Upper lobe of right lung (tissue), 1 donor: ENCODE data around the gene AMZ1. TPM values are rescaled to one million over a fixed set of nuclear protein-coding genes. Genes with fewer than 3 reads are reported as not detected.

Experiments
- ATAC-seq: fragments of 200-7000 bp; cut with Tn5 transposase; one replicate; pipeline ENCODE4 v1.9.1; 2020; ENCODE audit warnings: mild to moderate bottlenecking, moderate library complexity
- DNase-seq: peaks from one replicate; pipeline ENCODE4 v3.0.0-alpha.2; 2020
- H3K27ac ChIP-seq: fragments of 200-600 bp; one replicate; pipeline ENCODE4 v1.8.0; 2022
- H3K27me3 ChIP-seq: fragments of 200-600 bp; one replicate; pipeline ENCODE4 v1.8.0; 2022; ENCODE audit warnings: mild to moderate bottlenecking
- H3K36me3 ChIP-seq: fragments of 200-600 bp; one replicate; pipeline ENCODE4 v1.8.0; 2022
- H3K4me1 ChIP-seq: fragments of 200-600 bp; one replicate; pipeline ENCODE4 v1.8.0; 2022
- H3K4me3 ChIP-seq: fragments of 200-600 bp; one replicate; pipeline ENCODE4 v1.8.0; 2022; ENCODE audit warnings: mild to moderate bottlenecking
- H3K9me3 ChIP-seq: fragments of 200-600 bp; one replicate; pipeline ENCODE4 v1.8.0; 2022
- CTCF ChIP-seq: fragments of 200-600 bp; IDR thresholded peaks from one replicate; pipeline ENCODE4 v1.8.0; 2022; ENCODE audit warnings: antibody characterized with exemption
- intact Hi-C: fragments of 100-400 bp; cut with DNase I; formaldehyde crosslinking; loops from one replicate; pipeline ENCODE4 v1.11.0; 2022
- total RNA-seq: library from RNA; stranded (reverse); fragmentation: NEBNext Ultra II Directional; extraction: Animal tissue kit (Norgen Biotek cat#: 25700); gene quantifications from one replicate; pipeline ENCODE4 v1.2.1, GENCODE V29; 2021
- donor health status: DM: no; HTN: yes; CAD: no; lungs with severe emphysema.

Gene AMZ1
- total RNA-seq, 1 donor from 2014 or later = 0.29 TPM

GRCh38 chr7:2645274-2645868, 42.6 kb upstream of the AMZ1 start:
- no peak overlapping the region for H3K4me3 ChIP-seq
- DNase-seq (no peak), ATAC-seq (no peak)
- H3K9me3 ChIP-seq = no peaks in the 10 kb centered on the region
- TF ChIP-seq CTCF = no peak
- H3K27ac ChIP-seq = no peak overlapping the region
- H3K4me1 ChIP-seq = peaks cover 36% of the 10 kb centered on the region
- no peaks in the 10 kb centered on the region for H3K27me3 ChIP-seq
- intact Hi-C loops = no loop called here
- H3K36me3 ChIP-seq = peaks cover 25% of the 10 kb centered on the region

- H3K4me1 ChIP-seq = peaks cover 26% of the 10 kb centered on the region
- no peaks in the 10 kb centered on the region for H3K27me3 ChIP-seq
- H3K4me3 ChIP-seq = no peak overlapping the region
- intact Hi-C loops = no loop called here
- no peak for DNase-seq
- no peak for TF ChIP-seq CTCF
- ATAC-seq = no peak
- no peak overlapping the region for H3K27ac ChIP-seq
- no peaks in the 10 kb centered on the region for H3K9me3 ChIP-seq
- H3K36me3 ChIP-seq = peaks cover 25% of the 10 kb centered on the region
These were observed 41.7 kb upstream of the AMZ1 start for GRCh38 chr7:2646336-2646679.

GRCh38 chr7:2646680-2647571, 41.1 kb upstream of the AMZ1 start:
- H3K9me3 ChIP-seq = no peaks in the 10 kb centered on the region
- intact Hi-C loops = no loop called here
- TF ChIP-seq CTCF = no peak
- ATAC-seq (no peak), DNase-seq (no peak)
- H3K4me1 ChIP-seq = peaks cover 21% of the 10 kb centered on the region
- peaks cover 25% of the 10 kb centered on the region for H3K36me3 ChIP-seq
- H3K4me3 ChIP-seq = no peak overlapping the region
- H3K27me3 ChIP-seq = no peaks in the 10 kb centered on the region
- H3K27ac ChIP-seq = no peak overlapping the region

GRCh38 chr7:2647594-2648172, 40.3 kb upstream of the AMZ1 start:
- Histone ChIP-seq H3K27me3 (no peaks in the 10 kb centered on the region), H3K4me3 (no peak overlapping the region), H3K36me3 (peaks cover 25% of the 10 kb centered on the region), H3K4me1 (peaks cover 17% of the 10 kb centered on the region), H3K27ac (no peak overlapping the region), H3K9me3 (no peaks in the 10 kb centered on the region)
- no peak for TF ChIP-seq CTCF
- DNase-seq (peak; percentile 64), ATAC-seq (peak; percentile 50)
- intact Hi-C loops = no loop called here

DNA sequence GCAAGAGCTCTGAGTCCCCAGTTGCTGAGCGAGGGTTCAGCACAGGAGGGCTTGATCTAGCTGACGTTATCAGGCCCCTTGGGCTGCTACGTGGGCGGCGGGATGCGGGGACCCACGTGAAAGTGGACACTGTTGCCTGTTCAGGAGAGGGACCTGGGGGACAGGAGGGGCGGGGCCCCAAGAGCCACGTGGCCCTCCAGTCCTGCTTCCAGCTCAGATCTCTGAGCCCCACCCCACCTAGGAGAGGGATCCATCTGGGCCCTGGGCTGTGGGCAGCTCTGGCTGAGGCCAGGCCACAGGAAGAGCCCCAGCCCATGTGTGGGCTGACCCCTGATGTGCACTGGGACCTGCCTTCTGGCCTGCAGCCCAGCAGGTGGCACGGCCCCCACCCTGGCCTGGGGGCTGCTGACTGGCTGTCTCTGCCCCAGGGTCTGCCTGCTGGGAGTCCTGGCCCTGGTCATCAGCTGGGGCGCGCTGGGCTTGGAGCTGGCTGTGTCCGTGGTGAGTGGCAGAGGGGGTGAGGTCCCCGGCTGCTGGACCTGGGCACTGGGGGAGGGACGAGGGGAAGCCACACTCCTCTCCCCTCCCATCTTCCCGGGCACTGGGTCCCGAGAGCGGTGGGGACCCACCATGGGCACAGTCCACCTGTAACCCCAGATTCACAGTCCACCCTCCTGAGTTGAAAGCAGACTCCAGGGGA, 38.7 kb upstream of the AMZ1 start:
- Histone ChIP-seq H3K36me3 (peaks cover 25% of the 10 kb centered on the region), H3K27ac (no peak overlapping the region), H3K4me1 (peaks cover 14% of the 10 kb centered on the region), H3K9me3 (no peaks in the 10 kb centered on the region), H3K27me3 (no peaks in the 10 kb centered on the region), H3K4me3 (no peak overlapping the region)
- ATAC-seq (no peak), DNase-seq (no peak)
- intact Hi-C loops = no loop called here
- no peak for TF ChIP-seq CTCF
